NCI-H2227 (cell line): ENCODE data around the gene ENPP7.
"Not testable (repeated sequence)": the region's sequence is repeated elsewhere in the genome, so short reads cannot be mapped to it uniquely, and the experiment has no call there.

Source experiments
- DNase-seq: peaks from one replicate; lab custom pipeline; 2025; ENCODE audit not compliant: unreplicated experiment; lab: John Stamatoyannopoulos, UW

ENPP7 gene

GRCh38 chr17:79748295-79749099 is 17.8 kb downstream of the ENPP7 start:
- no peak for DNase-seq

GRCh38 chr17:79749156-79749815 is 18.5 kb downstream of the ENPP7 start:
- DNase-seq: no peak

GRCh38 chr17:79749958-79750357 is 19.2 kb downstream of the ENPP7 start:
- DNase-seq: no peak

- no peak for DNase-seq
These were observed 20.2 kb downstream of the ENPP7 start for GRCh38 chr17:79750650-79751545.

- DNase-seq: no peak
These were observed 21.4 kb downstream of the ENPP7 start for GRCh38 chr17:79752175-79752574.

- peak; percentile 26 for DNase-seq
These were observed 23.6 kb downstream of the ENPP7 start for GRCh38 chr17:79754370-79754769.

GRCh38 chr17:79754903-79755302 is 24.2 kb downstream of the ENPP7 start:
- not testable (repeated sequence) for DNase-seq

- no peak for DNase-seq
These were observed 24.8 kb downstream of the ENPP7 start for GRCh38 chr17:79755591-79755990.

GRCh38 chr17:79757140-79757745 is 26.5 kb downstream of the ENPP7 start:
- DNase-seq: no peak

GRCh38 chr17:79758271-79758670 is 27.5 kb downstream of the ENPP7 start:
- DNase-seq: no peak

GRCh38 chr17:79760197-79760906 is 29.6 kb downstream of the ENPP7 start:
- no peak for DNase-seq

- no peak for DNase-seq
These were observed 31.3 kb downstream of the ENPP7 start for GRCh38 chr17:79761894-79762589.

- no peak for DNase-seq
These were observed 35.0 kb downstream of the ENPP7 start for GRCh38 chr17:79765708-79766107.

GRCh38 chr17:79769570-79770506 is 39.1 kb downstream of the ENPP7 start:
- DNase-seq: no peak

GRCh38 chr17:79771276-79771675 is 40.5 kb downstream of the ENPP7 start:
- no peak for DNase-seq

- DNase-seq: not testable (repeated sequence)
These were observed 42.0 kb downstream of the ENPP7 start for GRCh38 chr17:79772726-79773125.

GRCh38 chr17:79774561-79774975 is 43.8 kb downstream of the ENPP7 start:
- no peak for DNase-seq

GRCh38 chr17:79775632-79776031 is 44.9 kb downstream of the ENPP7 start:
- no peak for DNase-seq
